ENCODE results near the gene TMEM196.

The TMEM196 gene

GRCh38 chr7:19747740-19748339, 25.6 kb downstream of the TMEM196 start:
- ATAC-seq (replicated peaks) (no peak), DNase-seq (no peak)
- H3K27me3 Mint-ChIP-seq = peaks cover 0 to 5% of the 10 kb centered on the region in 2 donors

GRCh38 chr7:19744075-19744474, 29.3 kb downstream of the TMEM196 start:
- Mint-ChIP-seq H3K36me3 (ENCODE audit: insufficient read depth) (no peaks in the 10 kb centered on the region), H3K9me3 (no peaks in the 10 kb centered on the region), H3K4me3 (no peak overlapping the region), H3K27ac (no peak overlapping the region), H3K4me1 (ENCODE audit: low read depth in 2 of 2) (no peaks in the 10 kb centered on the region), H3K27me3 (peaks cover 0 to 5% of the 10 kb centered on the region in 2 donors)
- DNase-seq = no peak
- no peak for ATAC-seq (replicated peaks)

More at GRCh38 chr7:19747740-19748339, 25.6 kb downstream of the TMEM196 start:
- H3K9me3 Mint-ChIP-seq = no peaks in the 10 kb centered on the region
- no peaks in the 10 kb centered on the region for H3K36me3 Mint-ChIP-seq (ENCODE audit: insufficient read depth)
- no peak overlapping the region for H3K4me3 Mint-ChIP-seq
- no peaks in the 10 kb centered on the region for H3K4me1 Mint-ChIP-seq (ENCODE audit: low read depth in 2 of 2)
- no peak overlapping the region for H3K27ac Mint-ChIP-seq

GRCh38 chr7:19728716-19729115, 44.7 kb downstream of the TMEM196 start:
- H3K27ac Mint-ChIP-seq = no peak overlapping the region
- H3K36me3 Mint-ChIP-seq (ENCODE audit: insufficient read depth) = no peaks in the 10 kb centered on the region
- DNase-seq (no peak), ATAC-seq (replicated peaks) (no peak)
- H3K27me3 Mint-ChIP-seq = peaks cover 15 to 24% of the 10 kb centered on the region in 2 donors
- no peaks in the 10 kb centered on the region for H3K4me1 Mint-ChIP-seq (ENCODE audit: low read depth in 2 of 2)
- H3K4me3 Mint-ChIP-seq = no peak overlapping the region
- H3K9me3 Mint-ChIP-seq = no peaks in the 10 kb centered on the region

- no peak overlapping the region for H3K4me3 Mint-ChIP-seq
- no peak for ATAC-seq (replicated peaks)
- peaks cover 14 to 15% of the 10 kb centered on the region in 2 donors for H3K27me3 Mint-ChIP-seq
- H3K9me3 Mint-ChIP-seq = no peaks in the 10 kb centered on the region
- no peaks in the 10 kb centered on the region for H3K36me3 Mint-ChIP-seq (ENCODE audit: insufficient read depth)
- H3K4me1 Mint-ChIP-seq (ENCODE audit: low read depth in 2 of 2) = no peaks in the 10 kb centered on the region
- no peak overlapping the region for H3K27ac Mint-ChIP-seq
- DNase-seq = no peak
Measured at GRCh38 chr7:19725770-19726169, 47.6 kb downstream of the TMEM196 start.

GRCh38 chr7:19715499-19715898, 57.9 kb downstream of the TMEM196 start:
- peaks cover 2 to 3% of the 10 kb centered on the region in 2 donors for H3K4me1 Mint-ChIP-seq (ENCODE audit: low read depth in 2 of 2)
- H3K27me3 Mint-ChIP-seq = peaks cover 0 to 4% of the 10 kb centered on the region in 2 donors
- H3K36me3 Mint-ChIP-seq (ENCODE audit: insufficient read depth) = peaks cover 6% of the 10 kb centered on the region
- no peak overlapping the region for H3K27ac Mint-ChIP-seq
- H3K4me3 Mint-ChIP-seq = no peak overlapping the region
- no peak for DNase-seq
- H3K9me3 Mint-ChIP-seq = no peaks in the 10 kb centered on the region
- ATAC-seq (replicated peaks) = no peak

DNA sequence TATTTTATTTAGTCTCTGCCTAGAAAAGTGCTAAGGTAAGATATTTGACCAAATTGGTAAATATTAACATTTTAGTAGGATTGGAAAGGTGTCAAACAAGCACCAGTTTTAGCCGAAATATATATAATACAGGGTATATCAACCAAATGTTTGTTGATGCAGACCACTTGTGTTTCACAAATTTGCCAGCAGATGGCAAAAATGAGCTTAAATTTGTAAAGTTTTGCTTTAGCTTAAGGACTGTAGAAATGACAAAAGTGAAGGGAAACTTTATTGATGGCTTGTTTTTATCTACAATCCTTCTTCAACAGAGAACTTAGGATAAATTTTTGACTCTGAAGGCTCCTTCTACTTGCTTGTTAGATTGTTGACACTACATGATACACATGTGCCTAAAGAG, 59.7 kb downstream of the TMEM196 start:
- Mint-ChIP-seq H3K36me3 (ENCODE audit: insufficient read depth) (peaks cover 18% of the 10 kb centered on the region), H3K9me3 (no peaks in the 10 kb centered on the region), H3K4me1 (ENCODE audit: low read depth in 2 of 2) (peaks cover 15 to 16% of the 10 kb centered on the region in 2 donors), H3K27me3 (no peaks in the 10 kb centered on the region), H3K27ac (no peak overlapping the region), H3K4me3 (no peak overlapping the region)
- no peak for ATAC-seq (replicated peaks)
- peak; percentile 47 to 63 (median 53) for DNase-seq

- Mint-ChIP-seq H3K27ac (peak overlapping the region; percentile 98), H3K27me3 (no peaks in the 10 kb centered on the region), H3K4me1 (ENCODE audit: low read depth in 2 of 2) (peaks cover 45 to 49% of the 10 kb centered on the region in 2 donors), H3K9me3 (no peaks in the 10 kb centered on the region), H3K4me3 (peak overlapping the region; percentile 98 to 99), H3K36me3 (ENCODE audit: insufficient read depth) (peaks cover 26% of the 10 kb centered on the region)
- DNase-seq = no peak
- ATAC-seq (replicated peaks) = no peak
Measured at GRCh38 chr7:19709249-19709578, 64.2 kb downstream of the TMEM196 start.

- Mint-ChIP-seq H3K27me3 (no peaks in the 10 kb centered on the region), H3K4me3 (peak within 1 kb of the TSS; percentile 98 to 99), H3K36me3 (ENCODE audit: insufficient read depth) (peaks cover 29% of the 10 kb centered on the region), H3K4me1 (ENCODE audit: low read depth in 2 of 2) (peaks cover 45% of the 10 kb centered on the region in 2 donors), H3K27ac (peak within 1 kb of the TSS; percentile 98), H3K9me3 (no peaks in the 10 kb centered on the region)
- DNase-seq (peak; percentile 92 to 98 (median 96)), ATAC-seq (replicated peaks) (peak; percentile 93)
Measured at GRCh38 chr7:19708397-19709248, 64.8 kb downstream of the TMEM196 start, which contains the start of gene POLR1F. Gene POLR1F (minus strand): TSS chr7:19709037. CDS start chr7:19709016, 21 bp downstream.

GRCh38 chr7:19707240-19707639, 66.2 kb downstream of the TMEM196 start:
- H3K36me3 Mint-ChIP-seq (ENCODE audit: insufficient read depth) = peaks cover 32% of the 10 kb centered on the region
- ATAC-seq (replicated peaks) (no peak), DNase-seq (no peak)
- H3K4me1 Mint-ChIP-seq (ENCODE audit: low read depth in 2 of 2) = peaks cover 45% of the 10 kb centered on the region in 2 donors
- H3K9me3 Mint-ChIP-seq = no peaks in the 10 kb centered on the region
- no peaks in the 10 kb centered on the region for H3K27me3 Mint-ChIP-seq
- peak overlapping the region; percentile 98 to 99 for H3K4me3 Mint-ChIP-seq
- H3K27ac Mint-ChIP-seq = peak overlapping the region; percentile 98

DNA sequence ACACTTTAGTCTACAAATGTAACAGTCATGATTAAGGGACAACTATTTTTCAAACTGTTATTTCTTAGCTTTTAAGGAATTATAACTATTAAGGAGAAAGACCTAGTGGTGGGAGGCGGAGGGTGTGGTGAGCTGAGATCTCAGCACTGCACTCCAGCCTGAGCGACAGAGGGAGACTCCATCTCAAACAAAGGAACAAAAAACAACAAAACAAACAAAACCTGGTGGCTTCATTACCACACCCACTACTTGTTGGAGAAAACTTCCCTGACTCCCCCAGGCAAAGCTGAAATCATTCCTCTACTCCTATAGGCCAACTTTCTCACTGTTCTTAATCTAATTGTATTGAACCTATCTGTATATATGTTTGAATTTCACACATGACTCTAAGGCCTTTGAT, 67.8 kb downstream of the TMEM196 start:
- ATAC-seq (replicated peaks) = no peak
- Mint-ChIP-seq H3K4me3 (no peak overlapping the region), H3K27ac (peak overlapping the region; percentile 49 to 98), H3K36me3 (ENCODE audit: insufficient read depth) (peaks cover 36% of the 10 kb centered on the region), H3K9me3 (no peaks in the 10 kb centered on the region), H3K4me1 (ENCODE audit: low read depth in 2 of 2) (peaks cover 45% of the 10 kb centered on the region in 2 donors), H3K27me3 (no peaks in the 10 kb centered on the region)
- DNase-seq = no peak

DNA sequence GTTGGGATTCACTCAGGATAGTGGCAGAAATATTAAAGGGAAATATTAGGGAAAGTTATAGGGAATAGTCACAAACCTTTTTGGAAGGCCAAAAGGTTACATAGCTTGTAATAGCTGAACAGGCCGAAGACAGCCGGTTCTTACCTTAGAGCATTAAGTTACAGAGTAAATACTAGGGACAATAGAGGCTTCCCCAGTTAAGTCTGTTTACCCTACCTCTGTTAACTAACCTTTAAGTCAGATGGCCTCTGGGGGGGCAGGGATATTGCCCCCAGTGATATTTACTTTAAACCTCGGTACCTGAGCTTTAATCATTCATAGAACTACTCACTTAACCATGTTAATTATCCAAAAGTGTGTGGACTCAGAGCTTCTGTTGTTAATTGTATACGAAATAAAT, 71.9 kb downstream of the TMEM196 start:
- peaks cover 39% of the 10 kb centered on the region for H3K36me3 Mint-ChIP-seq (ENCODE audit: insufficient read depth)
- H3K4me3 Mint-ChIP-seq = no peak overlapping the region
- H3K27me3 Mint-ChIP-seq = no peaks in the 10 kb centered on the region
- ATAC-seq (replicated peaks) = no peak
- peaks cover 13 to 21% of the 10 kb centered on the region in 2 donors for H3K4me1 Mint-ChIP-seq (ENCODE audit: low read depth in 2 of 2)
- no peaks in the 10 kb centered on the region for H3K9me3 Mint-ChIP-seq
- H3K27ac Mint-ChIP-seq = no peak overlapping the region
- DNase-seq = no peak

DNA sequence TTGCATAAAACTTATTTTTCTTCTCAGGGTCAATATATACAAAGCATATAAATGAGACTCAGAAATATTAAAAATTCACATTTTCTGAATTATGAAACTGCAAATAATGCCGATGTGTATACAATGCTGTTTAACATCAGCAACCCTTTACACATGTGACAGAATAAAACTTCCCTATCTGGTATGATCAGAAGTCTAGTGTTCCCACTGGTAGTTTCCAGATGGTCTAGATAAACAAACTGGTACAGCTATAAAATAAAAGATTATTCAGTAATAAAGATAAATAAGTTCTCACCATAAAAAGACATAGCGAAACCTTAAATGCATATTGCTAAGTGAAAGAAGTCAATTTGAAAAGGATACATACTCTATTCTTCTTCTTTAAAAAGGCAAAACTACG, 72.5 kb downstream of the TMEM196 start:
- DNase-seq = no peak
- Mint-ChIP-seq H3K36me3 (ENCODE audit: insufficient read depth) (peaks cover 39% of the 10 kb centered on the region), H3K27ac (no peak overlapping the region), H3K4me3 (no peak overlapping the region), H3K4me1 (ENCODE audit: low read depth in 2 of 2) (peaks cover 10 to 17% of the 10 kb centered on the region in 2 donors), H3K27me3 (no peaks in the 10 kb centered on the region), H3K9me3 (no peaks in the 10 kb centered on the region)
- no peak for ATAC-seq (replicated peaks)

- no peak for ATAC-seq (replicated peaks)
- peaks cover 0 to 9% of the 10 kb centered on the region in 2 donors for H3K4me1 Mint-ChIP-seq (ENCODE audit: low read depth in 2 of 2)
- DNase-seq = no peak
- no peak overlapping the region for H3K27ac Mint-ChIP-seq
- H3K4me3 Mint-ChIP-seq = no peak overlapping the region
- no peaks in the 10 kb centered on the region for H3K9me3 Mint-ChIP-seq
- H3K36me3 Mint-ChIP-seq (ENCODE audit: insufficient read depth) = peaks cover 25% of the 10 kb centered on the region
- no peaks in the 10 kb centered on the region for H3K27me3 Mint-ChIP-seq
Measured at GRCh38 chr7:19698331-19698730, 75.1 kb downstream of the TMEM196 start.

- H3K4me1 Mint-ChIP-seq (ENCODE audit: low read depth in 2 of 2) = peaks cover 0 to 9% of the 10 kb centered on the region in 2 donors
- no peak overlapping the region for H3K4me3 Mint-ChIP-seq
- peaks cover 25% of the 10 kb centered on the region for H3K36me3 Mint-ChIP-seq (ENCODE audit: insufficient read depth)
- H3K9me3 Mint-ChIP-seq = no peaks in the 10 kb centered on the region
- no peak overlapping the region for H3K27ac Mint-ChIP-seq
- no peak for ATAC-seq (replicated peaks)
- DNase-seq = no peak
- no peaks in the 10 kb centered on the region for H3K27me3 Mint-ChIP-seq
Measured at GRCh38 chr7:19696926-19697325, 76.5 kb downstream of the TMEM196 start.
